GM12874 (cell line): ENCODE measurements around the gene KLKB1.

Experiments
- CTCF ChIP-seq: IDR thresholded peaks from 2 replicates; pipeline ENCODE4 v1.5.1; 2011; ENCODE audit warnings: low read depth, mild to moderate bottlenecking, control low read depth, low read length, moderate library complexity; ENCODE audit not compliant: insufficient read depth

KLKB1 gene

GRCh38 chr4:186243331-186243730 lies 16.0 kb downstream of the KLKB1 start:
- no peak for TF ChIP-seq CTCF

GRCh38 chr4:186244835-186245234 lies 17.5 kb downstream of the KLKB1 start:
- TF ChIP-seq CTCF, result no peak

- TF ChIP-seq CTCF, result no peak
Measured at GRCh38 chr4:186248643-186249042, 21.3 kb downstream of the KLKB1 start.

- no peak for TF ChIP-seq CTCF
Measured at GRCh38 chr4:186249785-186250754, 22.8 kb downstream of the KLKB1 start.

- TF ChIP-seq CTCF, result no peak
Measured at GRCh38 chr4:186250760-186251159, 23.5 kb downstream of the KLKB1 start.

- TF ChIP-seq CTCF, result no peak
Measured at GRCh38 chr4:186255122-186255521, 27.8 kb downstream of the KLKB1 start.

- TF ChIP-seq CTCF, result no peak
Measured at GRCh38 chr4:186258216-186258811, 31.0 kb downstream of the KLKB1 start.
